GM23338 (cell line): ENCODE data around the gene DCUN1D2. TPM values are rescaled to one million over a fixed set of nuclear protein-coding genes. Genes with fewer than 3 reads are reported as not detected.

Source experiments
- ATAC-seq: fragments of 200-7000 bp; cut with Tn5 transposase; 3 replicates; pipeline ENCODE4 v1.9.1; 2020
- DNase-seq: peaks from one replicate; pipeline ENCODE4 v3.0.0-alpha.2; 2015; ENCODE audit warnings: low spot score
- H2AFZ ChIP-seq: fragments of 200-600 bp; sonication (generic); 2 replicates; pipeline ENCODE4 v1.8.0; 2016; ENCODE audit warnings: antibody characterized with exemption, mild to moderate bottlenecking, moderate library complexity
- H3F3A ChIP-seq: fragments of 200-600 bp; sonication (generic); replicated peaks from 2 replicates; pipeline ENCODE4 v1.8.0; 2017; ENCODE audit warnings: antibody characterized with exemption, mixed run types, low read depth
- H3K27ac ChIP-seq: fragments of 200-600 bp; sonication (generic); 2 replicates; pipeline ENCODE4 v1.6.1; 2016; ENCODE audit warnings: low read depth
- H3K27me3 ChIP-seq: fragments of 200-600 bp; sonication (generic); 2 replicates; pipeline ENCODE4 v1.8.0; 2016; ENCODE audit warnings: mild to moderate bottlenecking, mixed run types, moderate library complexity; ENCODE audit not compliant: insufficient read depth
- H3K36me3 ChIP-seq: fragments of 200-600 bp; sonication (generic); 2 replicates; pipeline ENCODE4 v1.8.0; 2016; ENCODE audit warnings: mild to moderate bottlenecking; ENCODE audit not compliant: insufficient read depth
- H3K4me1 ChIP-seq: fragments of 200-600 bp; sonication (generic); 2 replicates; pipeline ENCODE4 v1.8.0; 2016; ENCODE audit warnings: mild to moderate bottlenecking, moderate library complexity; ENCODE audit not compliant: insufficient read depth
- H3K4me2 ChIP-seq: fragments of 200-600 bp; sonication (generic); 2 replicates; pipeline ENCODE4 v1.7.1; 2017; ENCODE audit warnings: mixed run types
- H3K4me3 ChIP-seq: fragments of 200-600 bp; sonication (generic); 2 replicates; pipeline ENCODE4 v1.6.1; 2016; ENCODE audit warnings: mixed run types
- H3K79me2 ChIP-seq: fragments of 200-600 bp; sonication (generic); replicated peaks from 2 replicates; pipeline ENCODE4 v1.8.0; 2017; ENCODE audit warnings: mild to moderate bottlenecking; ENCODE audit not compliant: insufficient read depth
- H3K9me2 ChIP-seq: fragments of 200-600 bp; sonication (generic); 2 replicates; pipeline ENCODE4 v1.8.0; 2017; ENCODE audit not compliant: insufficient read depth
- H4K20me1 ChIP-seq: fragments of 200-600 bp; sonication (generic); replicated peaks from 2 replicates; pipeline ENCODE4 v1.8.0; 2017; ENCODE audit warnings: mild to moderate bottlenecking; ENCODE audit not compliant: insufficient read depth
- H3K27ac Mint-ChIP-seq: 2 replicates; pipeline ENCODE4 v1.8.0; 2020; ENCODE audit warnings: inconsistent platforms, mild to moderate bottlenecking, moderate library complexity, mixed read lengths
- H3K27me3 Mint-ChIP-seq: 3 replicates; pipeline ENCODE4 v1.8.0; 2022; ENCODE audit warnings: low read depth, mild to moderate bottlenecking, moderate library complexity, mixed read lengths, inconsistent platforms; ENCODE audit not compliant: insufficient read depth, poor library complexity
- H3K36me3 Mint-ChIP-seq: 3 replicates; pipeline ENCODE4 v1.8.0; 2021; ENCODE audit warnings: low read depth, mild to moderate bottlenecking, inconsistent platforms, moderate library complexity, mixed read lengths
- H3K4me1 Mint-ChIP-seq: 3 replicates; pipeline ENCODE4 v1.8.0; 2020; ENCODE audit warnings: mild to moderate bottlenecking, inconsistent platforms, mixed read lengths
- H3K4me3 Mint-ChIP-seq: 3 replicates; pipeline ENCODE4 v1.8.0; 2021; ENCODE audit warnings: moderate library complexity, mild to moderate bottlenecking, inconsistent platforms, mixed read lengths
- H3K9me3 Mint-ChIP-seq: 3 replicates; pipeline ENCODE4 v1.8.0; 2020; ENCODE audit warnings: moderate library complexity, mild to moderate bottlenecking, inconsistent platforms, mixed read lengths
- NANOG ChIP-seq: IDR thresholded peaks from 2 replicates; pipeline ENCODE4 v1.6.1; 2016; ENCODE audit warnings: antibody characterized with exemption, borderline replicate concordance
- ZNF114 ChIP-seq: fragments of 250-450 bp; sonication (Bioruptor Pico); IDR thresholded peaks from 2 replicates; pipeline ENCODE4 v1.5.0; 2020; ENCODE audit warnings: mild to moderate bottlenecking, moderate library complexity
- polyA plus RNA-seq: library from polyadenylated mRNA; unstranded; fragments of >200 nt; fragmentation: Nextera tagmentation; extraction: Ambion mirVana; gene quantifications from 2 replicates; pipeline ENCODE4 v1.2.1, GENCODE V29; 2016
- total RNA-seq: library from RNA; depleted of rRNA; stranded (reverse); fragments of >200 nt; shearing (Covaris generic); gene quantifications from 2 replicates; pipeline ENCODE4 v1.2.3, GENCODE V29; 2014
- TF ChIP-seq, protein P1 (sequence below): IDR thresholded peaks from one replicate; pipeline ENCODE4 v1.6.1; 2018; ENCODE audit warnings: antibody characterized with exemption; ENCODE audit not compliant: unreplicated experiment
- TF ChIP-seq, protein P2 (sequence below): IDR thresholded peaks from 2 replicates; pipeline ENCODE4 v1.6.1; 2016; ENCODE audit warnings: antibody characterized with exemption

DCUN1D2 gene
- total and polyA plus RNA-seq, 2 experiments from 2014 or later, result 12.3 to 38.0 TPM

DNA sequence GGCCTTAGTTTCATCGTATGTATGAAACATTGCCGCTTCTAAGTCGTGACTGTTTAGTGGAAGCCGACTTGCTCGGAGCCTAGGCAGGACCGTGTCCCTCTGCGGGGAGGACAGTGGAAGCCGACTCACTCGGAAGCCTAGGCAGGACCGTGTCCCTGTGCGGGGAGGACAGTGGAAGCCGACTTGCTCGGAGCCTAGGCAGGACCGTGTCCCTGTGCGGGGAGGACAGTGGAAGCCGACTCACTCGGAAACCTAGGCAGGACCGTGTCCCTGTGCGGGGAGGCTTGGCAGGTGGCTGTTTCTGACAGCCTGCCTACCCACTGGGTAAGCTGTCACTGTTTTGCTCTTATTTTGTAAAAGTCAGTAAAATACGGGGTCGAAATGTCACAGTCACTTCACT lies 20.4 kb upstream of the DCUN1D2 start (continued):
- TF ChIP-seq, protein P1, sequence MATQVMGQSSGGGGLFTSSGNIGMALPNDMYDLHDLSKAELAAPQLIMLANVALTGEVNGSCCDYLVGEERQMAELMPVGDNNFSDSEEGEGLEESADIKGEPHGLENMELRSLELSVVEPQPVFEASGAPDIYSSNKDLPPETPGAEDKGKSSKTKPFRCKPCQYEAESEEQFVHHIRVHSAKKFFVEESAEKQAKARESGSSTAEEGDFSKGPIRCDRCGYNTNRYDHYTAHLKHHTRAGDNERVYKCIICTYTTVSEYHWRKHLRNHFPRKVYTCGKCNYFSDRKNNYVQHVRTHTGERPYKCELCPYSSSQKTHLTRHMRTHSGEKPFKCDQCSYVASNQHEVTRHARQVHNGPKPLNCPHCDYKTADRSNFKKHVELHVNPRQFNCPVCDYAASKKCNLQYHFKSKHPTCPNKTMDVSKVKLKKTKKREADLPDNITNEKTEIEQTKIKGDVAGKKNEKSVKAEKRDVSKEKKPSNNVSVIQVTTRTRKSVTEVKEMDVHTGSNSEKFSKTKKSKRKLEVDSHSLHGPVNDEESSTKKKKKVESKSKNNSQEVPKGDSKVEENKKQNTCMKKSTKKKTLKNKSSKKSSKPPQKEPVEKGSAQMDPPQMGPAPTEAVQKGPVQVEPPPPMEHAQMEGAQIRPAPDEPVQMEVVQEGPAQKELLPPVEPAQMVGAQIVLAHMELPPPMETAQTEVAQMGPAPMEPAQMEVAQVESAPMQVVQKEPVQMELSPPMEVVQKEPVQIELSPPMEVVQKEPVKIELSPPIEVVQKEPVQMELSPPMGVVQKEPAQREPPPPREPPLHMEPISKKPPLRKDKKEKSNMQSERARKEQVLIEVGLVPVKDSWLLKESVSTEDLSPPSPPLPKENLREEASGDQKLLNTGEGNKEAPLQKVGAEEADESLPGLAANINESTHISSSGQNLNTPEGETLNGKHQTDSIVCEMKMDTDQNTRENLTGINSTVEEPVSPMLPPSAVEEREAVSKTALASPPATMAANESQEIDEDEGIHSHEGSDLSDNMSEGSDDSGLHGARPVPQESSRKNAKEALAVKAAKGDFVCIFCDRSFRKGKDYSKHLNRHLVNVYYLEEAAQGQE, result no peak

DNA sequence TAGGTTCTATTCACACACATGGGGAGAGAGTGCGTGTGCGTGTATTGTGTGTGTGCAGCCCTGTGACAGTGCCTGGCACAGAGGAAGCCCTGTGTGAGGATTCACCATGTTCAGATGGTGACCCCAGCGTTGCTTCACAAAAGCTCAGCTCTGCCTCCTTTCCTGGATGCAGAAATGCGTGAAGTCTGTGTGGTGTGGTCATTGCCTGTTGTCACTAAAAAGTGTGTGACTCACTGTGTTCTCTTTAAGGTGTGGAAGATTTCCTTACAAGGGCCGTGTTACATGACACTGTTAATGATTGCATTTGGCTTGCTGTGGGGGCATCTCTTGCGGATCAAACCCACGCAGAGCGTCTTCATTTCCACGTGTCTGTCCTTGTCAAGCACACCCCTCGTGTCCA lies 19.5 kb upstream of the DCUN1D2 start:
- H2AFZ ChIP-seq, result no peak overlapping the region
- H3K9me2 ChIP-seq, result no peaks in the 10 kb centered on the region
- H3K36me3 Mint-ChIP-seq, result peaks cover 22% of the 10 kb centered on the region
- 0 out of 3 replicates have a peak, but pooled peaks cover 3% of the 10 kb centered on the region for H3K4me1 Mint-ChIP-seq
- H3K4me2 ChIP-seq, result no peak overlapping the region
- H3K27ac ChIP-seq, result no peak overlapping the region
- H4K20me1 ChIP-seq, result no peaks in the 10 kb centered on the region
- H3K4me3 Mint-ChIP-seq, result no peak overlapping the region
- H3K79me2 ChIP-seq, result no peaks in the 10 kb centered on the region
- peak overlapping the region; percentile 86 for H3K27ac Mint-ChIP-seq
- no peaks in the 10 kb centered on the region for H3K4me1 ChIP-seq
- TF ChIP-seq ZNF114 (CRISPR knock-in tag), result no peak
- TF ChIP-seq, protein P2, sequence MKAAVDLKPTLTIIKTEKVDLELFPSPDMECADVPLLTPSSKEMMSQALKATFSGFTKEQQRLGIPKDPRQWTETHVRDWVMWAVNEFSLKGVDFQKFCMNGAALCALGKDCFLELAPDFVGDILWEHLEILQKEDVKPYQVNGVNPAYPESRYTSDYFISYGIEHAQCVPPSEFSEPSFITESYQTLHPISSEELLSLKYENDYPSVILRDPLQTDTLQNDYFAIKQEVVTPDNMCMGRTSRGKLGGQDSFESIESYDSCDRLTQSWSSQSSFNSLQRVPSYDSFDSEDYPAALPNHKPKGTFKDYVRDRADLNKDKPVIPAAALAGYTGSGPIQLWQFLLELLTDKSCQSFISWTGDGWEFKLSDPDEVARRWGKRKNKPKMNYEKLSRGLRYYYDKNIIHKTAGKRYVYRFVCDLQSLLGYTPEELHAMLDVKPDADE, result no peak
- TF ChIP-seq NANOG, result no peak
- no peak for ATAC-seq
- H3K27me3 Mint-ChIP-seq, result peaks cover 2% of the 10 kb centered on the region
- H3F3A ChIP-seq, result no peaks in the 10 kb centered on the region
- peaks cover 6% of the 10 kb centered on the region; the same call in 1 of the 2 replicates for H3K36me3 ChIP-seq
- no peaks in the 10 kb centered on the region for H3K27me3 ChIP-seq
- DNase-seq, result no peak
- no peak overlapping the region for H3K4me3 ChIP-seq
- H3K9me3 Mint-ChIP-seq, result no peaks in the 10 kb centered on the region

DNA sequence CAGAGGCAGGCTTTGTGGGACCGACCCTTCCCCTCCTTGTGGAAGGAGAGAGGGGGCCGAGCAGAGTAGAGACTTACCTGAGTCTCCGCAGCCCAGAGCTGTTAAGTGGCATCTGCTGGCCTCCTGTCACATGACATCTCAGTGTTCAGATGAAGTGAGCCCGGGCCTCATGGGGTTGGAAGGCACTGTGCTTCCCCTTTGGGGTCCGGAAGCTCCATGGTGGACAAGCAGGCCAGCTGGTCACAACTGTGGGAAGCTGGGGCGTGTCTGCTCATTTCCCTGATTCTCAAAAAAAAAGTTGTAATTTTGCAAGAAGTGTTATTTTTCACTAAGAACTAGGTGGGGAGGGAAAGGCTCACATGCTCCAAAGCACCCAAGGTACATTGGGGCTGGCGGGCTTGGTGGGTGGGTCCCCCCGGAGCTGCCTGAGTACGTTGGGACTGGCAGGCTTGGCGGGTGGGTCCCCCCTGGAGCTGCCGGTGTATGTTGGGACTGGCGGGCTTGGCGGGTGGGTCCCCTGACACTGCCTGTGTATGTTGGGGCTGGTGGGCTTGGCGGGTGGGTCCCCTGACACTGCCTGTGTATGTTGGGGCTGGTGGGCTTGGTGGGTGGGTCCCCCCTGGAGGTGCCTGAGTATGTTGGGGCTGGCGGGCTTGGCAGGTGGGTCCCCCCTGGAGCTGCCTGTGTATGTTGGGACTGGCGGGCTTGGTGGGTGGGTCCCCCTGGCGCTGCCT lies 18.2 kb upstream of the DCUN1D2 start:
- DNase-seq (no peak), ATAC-seq (no peak; the same call in 2 of the 3 replicates)
- Histone ChIP-seq H3K36me3 (peaks cover 19% of the 10 kb centered on the region; the same call in 1 of the 2 replicates), H3F3A (no peaks in the 10 kb centered on the region), H3K9me2 (no peaks in the 10 kb centered on the region), H4K20me1 (no peaks in the 10 kb centered on the region; the same call in 1 of the 2 replicates), H3K4me1 (no peaks in the 10 kb centered on the region), H2AFZ (no peak overlapping the region), H3K4me2 (no peak overlapping the region), H3K4me3 (no peak overlapping the region), H3K27ac (0 out of 2 replicates have a peak overlapping the region, but pooled peaks have one; percentile 32), H3K79me2 (no peaks in the 10 kb centered on the region), H3K27me3 (no peaks in the 10 kb centered on the region)
- H3K27ac Mint-ChIP-seq, result peak overlapping the region; percentile 40; the same call in 1 of the 2 replicates
- no peak overlapping the region for H3K4me3 Mint-ChIP-seq
- H3K4me1 Mint-ChIP-seq, result 0 out of 3 replicates have a peak, but pooled peaks cover 3% of the 10 kb centered on the region
- no peak for TF ChIP-seq NANOG
- TF ChIP-seq, protein P2, result no peak
- H3K36me3 Mint-ChIP-seq, result peaks cover 29% of the 10 kb centered on the region
- no peaks in the 10 kb centered on the region for H3K9me3 Mint-ChIP-seq
- peaks cover 2% of the 10 kb centered on the region for H3K27me3 Mint-ChIP-seq
